ENCODE data around the gene DNAH8. TPM values are rescaled to one million over a fixed set of nuclear protein-coding genes. Genes with fewer than 3 reads are reported as not detected.

The DNAH8 gene
- total RNA-seq, 4 donors from 2014 or later: not detected

GRCh38 chr6:39057251-39058155 is 342.4 kb downstream of the DNAH8 start:
- Histone ChIP-seq H3K27me3 (no peaks in the 10 kb centered on the region), H3K4me1 (no peaks in the 10 kb centered on the region), H3K4me3 (no peak overlapping the region), H3K36me3 (no peaks in the 10 kb centered on the region), H3K9me3 (no peaks in the 10 kb centered on the region), H3K27ac (no peak overlapping the region)
- DNase-seq (no peak), ATAC-seq (no peak)
- intact Hi-C loops (cut with DNase I; ENCODE audit: low total_unique reads) (no loop called here), in situ Hi-C loops (cut with MboI; ENCODE audit: low sequenced_read_pairs in 4 of 4) (no loop called here)
- TF ChIP-seq POLR2A (IDR thresholded peaks at IDR 0.05) (no peak), CTCF (IDR thresholded peaks at IDR 0.05 in 4 of 5, conservative IDR thresholded peaks at IDR 0.05 in 1 of 5) (no peak)

GRCh38 chr6:39058471-39059147 is 343.5 kb downstream of the DNAH8 start:
- H3K9me3 ChIP-seq: no peaks in the 10 kb centered on the region
- no peak overlapping the region for H3K4me3 ChIP-seq
- no peak overlapping the region for H3K27ac ChIP-seq
- no peak for DNase-seq
- H3K36me3 ChIP-seq: no peaks in the 10 kb centered on the region
- in situ Hi-C loops (cut with MboI; ENCODE audit: low sequenced_read_pairs in 4 of 4) (no loop called here), intact Hi-C loops (cut with DNase I; ENCODE audit: low total_unique reads) (no loop called here)
- TF ChIP-seq POLR2A (IDR thresholded peaks at IDR 0.05) (no peak), CTCF (IDR thresholded peaks at IDR 0.05 in 4 of 5, conservative IDR thresholded peaks at IDR 0.05 in 1 of 5) (no peak)
- H3K4me1 ChIP-seq: no peaks in the 10 kb centered on the region
- ATAC-seq: no peak
- H3K27me3 ChIP-seq: no peaks in the 10 kb centered on the region

GRCh38 chr6:39059496-39060310 is 344.6 kb downstream of the DNAH8 start:
- intact Hi-C loops (cut with DNase I; ENCODE audit: low total_unique reads): no loop called here
- ATAC-seq (no peak), DNase-seq (no peak)
- Histone ChIP-seq H3K27me3 (no peaks in the 10 kb centered on the region), H3K36me3 (no peaks in the 10 kb centered on the region), H3K9me3 (no peaks in the 10 kb centered on the region), H3K4me1 (no peaks in the 10 kb centered on the region), H3K27ac (no peak overlapping the region), H3K4me3 (no peak overlapping the region)
- TF ChIP-seq POLR2A (IDR thresholded peaks at IDR 0.05) (no peak), CTCF (IDR thresholded peaks at IDR 0.05 in 4 of 5, conservative IDR thresholded peaks at IDR 0.05 in 1 of 5) (no peak)
- in situ Hi-C loops (cut with MboI; ENCODE audit: low sequenced_read_pairs in 4 of 4): no loop called here

- TF ChIP-seq CTCF (IDR thresholded peaks at IDR 0.05 in 4 of 5, conservative IDR thresholded peaks at IDR 0.05 in 1 of 5) (no peak), POLR2A (IDR thresholded peaks at IDR 0.05) (no peak)
- H3K4me1 ChIP-seq: no peaks in the 10 kb centered on the region
- no peak overlapping the region for H3K4me3 ChIP-seq
- peaks cover 0 to 2% (median 0%) of the 10 kb centered on the region in 3 donors for H3K27me3 ChIP-seq
- DNase-seq: no peak
- H3K27ac ChIP-seq: no peak overlapping the region
- ATAC-seq: no peak
- in situ Hi-C loops (cut with MboI; ENCODE audit: low sequenced_read_pairs in 4 of 4): no loop called here
- H3K36me3 ChIP-seq: no peaks in the 10 kb centered on the region
- intact Hi-C loops (cut with DNase I; ENCODE audit: low total_unique reads): no loop called here
- H3K9me3 ChIP-seq: no peaks in the 10 kb centered on the region
These were observed 345.5 kb downstream of the DNAH8 start for GRCh38 chr6:39060467-39061160.

Measured in gastrocnemius medialis (tissue), 4 donors.